AG04450 (cell line): ENCODE measurements around the gene GGN. TPM values are rescaled to one million over a fixed set of nuclear protein-coding genes. Genes with fewer than 3 reads are reported as not detected.

ENCODE experiments used
- CTCF ChIA-PET: fragments of 300-600, 350-600 bp; formaldehyde crosslinking; extraction: SDS; loops from one replicate; lab custom pipeline; 2022; ENCODE audit warnings: antibody characterized with exemption, inconsistent platforms; lab: Charles Lee
- POLR2A ChIA-PET: fragments of 350-600 bp; formaldehyde crosslinking; extraction: SDS; loops from one replicate; lab custom pipeline; 2021; ENCODE audit warnings: antibody characterized with exemption, inconsistent platforms; lab: Yijun Ruan, JAX
- DNase-seq: peaks from one replicate; pipeline ENCODE4 v3.0.0-alpha.2; 2011; ENCODE audit warnings: low read depth, low spot score
- H3K27ac ChIP-seq: one replicate; pipeline ENCODE4 v1.5.1; 2012; ENCODE audit warnings: low read depth, low read length, control low read depth
- H3K27me3 ChIP-seq: one replicate; pipeline ENCODE4 v1.6.0; 2012; ENCODE audit warnings: low read length; ENCODE audit not compliant: control insufficient read depth, insufficient read depth
- H3K4me3 ChIP-seq: 2 replicates; pipeline ENCODE4 v1.5.1; 2011; ENCODE audit warnings: mild to moderate bottlenecking, low read depth, low read length, control low read depth
- H3K9me3 ChIP-seq: 2 replicates; pipeline ENCODE4 v1.5.1; 2012; ENCODE audit warnings: low read length; ENCODE audit not compliant: control insufficient read depth, insufficient read depth
- polyA plus RNA-seq: library from polyadenylated mRNA; depleted of rRNA; stranded (reverse); fragments of >200 nt; gene quantifications from 2 replicates; pipeline ENCODE4 v1.2.3, GENCODE V29; 2011
- TF ChIP-seq, protein P1 (sequence below): IDR thresholded peaks from 2 replicates; pipeline ENCODE4 v1.5.1; 2011; ENCODE audit warnings: low read depth, low read length, control low read depth, inconsistent platforms

Gene GGN
- polyA plus RNA-seq, 1 experiment = 0.15 TPM

DNA sequence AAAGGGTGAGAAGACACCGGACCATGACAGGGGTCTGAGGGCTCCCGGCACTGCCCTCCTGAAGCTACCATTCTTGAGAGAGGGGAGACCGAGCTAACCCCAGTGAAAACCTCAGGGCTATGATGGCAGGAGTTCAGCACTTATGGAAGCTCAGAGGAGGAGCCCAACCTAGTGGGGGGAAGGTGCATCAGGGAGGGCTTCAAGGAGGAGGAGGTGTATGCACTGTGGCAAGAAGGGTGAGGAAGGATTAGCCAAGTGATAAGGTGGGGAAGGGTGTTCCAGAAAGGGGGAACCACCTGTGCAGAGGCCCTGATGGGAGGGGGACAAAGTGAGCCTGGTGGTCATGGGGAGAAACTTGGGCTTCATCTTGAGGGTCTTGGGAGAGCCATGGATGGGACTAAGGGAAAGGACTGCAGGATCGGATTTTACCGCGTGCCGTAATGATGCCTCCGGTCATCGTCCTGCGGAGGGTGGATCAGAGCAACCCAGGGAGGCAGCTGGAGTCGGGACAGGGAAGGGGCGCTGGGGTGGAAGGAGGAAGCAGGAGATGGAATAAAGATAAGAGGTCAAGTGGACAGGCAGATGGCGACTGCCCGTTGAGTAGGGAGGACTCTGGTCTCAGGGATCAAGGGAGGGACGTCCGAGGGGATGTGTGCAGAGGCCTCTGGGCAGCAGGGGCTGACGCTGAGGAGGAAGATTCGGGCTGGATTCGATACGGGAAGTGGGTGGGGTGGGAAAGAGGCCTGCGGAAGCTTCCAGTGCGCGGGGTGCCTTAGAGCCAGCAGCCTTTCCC, 26.8 kb downstream of the GGN start:
- Histone ChIP-seq H3K9me3 (no peaks in the 10 kb centered on the region; the same call in 1 of the 2 replicates), H3K4me3 (peak overlapping the region; percentile 69), H3K27me3 (peaks cover 35% of the 10 kb centered on the region), H3K27ac (no peak overlapping the region)
- no peak for DNase-seq
- ChIA-PET POLR2A (interaction anchor here (1.2 kb wide), 1 partner anchor 13 kb away, joined by 5 read pairs; the partner anchor contains the start of gene PSMD8), CTCF (interaction anchor here (1.0 kb wide), 1 partner anchor 42 kb away, joined by 4 read pairs; the partner anchor contains the start of gene FAM98C)
- TF ChIP-seq, protein P1, sequence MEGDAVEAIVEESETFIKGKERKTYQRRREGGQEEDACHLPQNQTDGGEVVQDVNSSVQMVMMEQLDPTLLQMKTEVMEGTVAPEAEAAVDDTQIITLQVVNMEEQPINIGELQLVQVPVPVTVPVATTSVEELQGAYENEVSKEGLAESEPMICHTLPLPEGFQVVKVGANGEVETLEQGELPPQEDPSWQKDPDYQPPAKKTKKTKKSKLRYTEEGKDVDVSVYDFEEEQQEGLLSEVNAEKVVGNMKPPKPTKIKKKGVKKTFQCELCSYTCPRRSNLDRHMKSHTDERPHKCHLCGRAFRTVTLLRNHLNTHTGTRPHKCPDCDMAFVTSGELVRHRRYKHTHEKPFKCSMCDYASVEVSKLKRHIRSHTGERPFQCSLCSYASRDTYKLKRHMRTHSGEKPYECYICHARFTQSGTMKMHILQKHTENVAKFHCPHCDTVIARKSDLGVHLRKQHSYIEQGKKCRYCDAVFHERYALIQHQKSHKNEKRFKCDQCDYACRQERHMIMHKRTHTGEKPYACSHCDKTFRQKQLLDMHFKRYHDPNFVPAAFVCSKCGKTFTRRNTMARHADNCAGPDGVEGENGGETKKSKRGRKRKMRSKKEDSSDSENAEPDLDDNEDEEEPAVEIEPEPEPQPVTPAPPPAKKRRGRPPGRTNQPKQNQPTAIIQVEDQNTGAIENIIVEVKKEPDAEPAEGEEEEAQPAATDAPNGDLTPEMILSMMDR = no peak

- CTCF ChIA-PET = interaction anchor here (1.0 kb wide), 1 partner anchor 42 kb away, joined by 4 read pairs; the partner anchor contains the start of gene FAM98C
Observed at GRCh38 chr19:38360351-38360750, 27.5 kb downstream of the GGN start.

DNA sequence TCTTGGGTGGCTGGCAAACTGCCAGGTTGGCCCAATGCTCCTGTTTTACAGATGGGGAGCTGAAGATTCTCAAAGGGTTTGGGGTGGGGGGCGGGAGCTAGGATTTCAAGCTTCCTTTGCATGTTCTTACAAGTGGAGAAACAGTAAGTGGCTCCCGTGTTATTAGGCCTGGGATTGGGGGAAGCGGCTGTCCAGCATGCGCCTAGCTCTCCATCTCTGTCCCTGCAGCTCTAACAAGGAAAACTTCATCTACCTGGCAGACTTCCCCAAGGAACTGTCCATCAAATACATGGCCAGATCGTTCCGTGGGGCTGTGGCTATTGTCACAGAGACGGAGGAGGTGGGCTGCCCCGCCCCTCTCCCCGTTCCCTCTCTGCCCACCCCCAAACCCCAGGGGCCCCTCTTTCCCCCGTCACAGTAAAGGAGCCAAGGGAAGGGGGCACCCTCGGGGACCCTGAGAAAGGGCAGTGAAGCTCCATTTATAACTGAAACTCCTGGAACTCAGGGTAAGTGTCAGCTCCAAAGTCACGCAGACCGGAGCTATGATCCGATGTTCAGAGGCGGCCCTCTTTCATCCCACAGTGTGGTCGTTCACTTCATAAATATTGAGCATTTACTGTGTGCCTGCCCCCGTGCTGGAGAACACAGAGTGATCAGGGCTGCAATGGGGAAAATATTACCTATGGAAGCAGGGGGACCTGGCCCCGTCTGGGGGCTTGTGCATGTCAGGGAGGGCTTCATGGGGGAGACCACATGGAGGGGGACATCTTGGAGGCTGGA, 28.4 kb downstream of the GGN start:
- no peak for DNase-seq
- ChIA-PET POLR2A (no interaction called here), CTCF (no interaction called here)
- no peaks in the 10 kb centered on the region; the same call in 1 of the 2 replicates for H3K9me3 ChIP-seq
- no peak overlapping the region for H3K4me3 ChIP-seq
- peaks cover 35% of the 10 kb centered on the region for H3K27me3 ChIP-seq
- no peak overlapping the region for H3K27ac ChIP-seq
- TF ChIP-seq, protein P1 = no peak

More at GRCh38 chr19:38360351-38360750, 27.5 kb downstream of the GGN start:
- Histone ChIP-seq H3K27ac (no peak overlapping the region), H3K4me3 (no peak overlapping the region), H3K27me3 (peaks cover 36% of the 10 kb centered on the region), H3K9me3 (no peaks in the 10 kb centered on the region; the same call in 1 of the 2 replicates)
- TF ChIP-seq, protein P1 = no peak
- POLR2A ChIA-PET = no interaction called here
- no peak for DNase-seq

DNA sequence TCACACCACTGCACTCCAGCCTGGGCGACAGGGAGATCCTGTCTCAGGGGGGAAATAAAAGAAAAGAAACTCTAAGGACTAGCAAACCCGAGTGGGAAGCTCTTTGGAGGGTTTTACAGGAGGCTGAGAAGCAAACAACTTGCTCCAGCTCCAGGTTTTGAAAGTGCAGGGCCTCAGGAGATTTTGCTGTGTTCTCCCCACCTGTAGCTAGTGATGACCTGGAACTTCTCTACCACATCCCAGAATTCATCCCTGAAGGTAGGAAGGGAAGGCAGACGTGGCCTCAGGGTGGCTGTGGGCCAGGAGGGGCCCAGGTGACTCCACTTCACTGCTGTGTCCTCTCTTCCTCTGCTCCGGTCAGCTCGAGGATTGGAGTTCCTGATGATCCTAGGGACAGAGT, 29.8 kb downstream of the GGN start:
- ChIA-PET CTCF (interaction anchor here (1.5 kb wide), 1 partner anchor 114 kb away, joined by 3 read pairs; no protein-coding TSS in a partner anchor), POLR2A (interaction anchor here (0.9 kb wide), 1 partner anchor 16 kb away, joined by 3 read pairs; the partner anchor contains the start of gene PSMD8)
- Histone ChIP-seq H3K27ac (no peak overlapping the region), H3K27me3 (peaks cover 39% of the 10 kb centered on the region), H3K9me3 (no peaks in the 10 kb centered on the region; the same call in 1 of the 2 replicates), H3K4me3 (no peak overlapping the region)
- no peak for DNase-seq
- TF ChIP-seq, protein P1 = no peak
